Fibroblast of villous mesenchyme (primary cell): Measurements from ENCODE around the gene ACVR1B. TPM values are rescaled to one million over a fixed set of nuclear protein-coding genes. Genes with fewer than 3 reads are reported as not detected.

Source experiments
- DNase-seq: peaks from one replicate; pipeline ENCODE4 v3.0.0-alpha.2; 2010; ENCODE audit warnings: low read depth
- H3K4me3 ChIP-seq: 2 replicates; pipeline ENCODE4 v1.5.1; 2011; ENCODE audit warnings: low read depth, mild to moderate bottlenecking, low read length
- CTCF ChIP-seq: IDR thresholded peaks from 2 replicates; pipeline ENCODE4 v1.5.1; 2012; ENCODE audit warnings: low read depth, mild to moderate bottlenecking, low read length; ENCODE audit not compliant: insufficient read depth
- total RNA-seq: library from RNA; depleted of rRNA; stranded (reverse); fragments of >200 nt; gene quantifications from 2 replicates; pipeline ENCODE4 v1.2.3, GENCODE V29; 2012

The ACVR1B gene
- total RNA-seq, 1 donor = 6.5 TPM

GRCh38 chr12:51907856-51908425 is 43.6 kb upstream of the ACVR1B start:
- no peak for TF ChIP-seq CTCF
- peak overlapping the region; percentile 54 for H3K4me3 ChIP-seq
- DNase-seq = no peak

- no peak for TF ChIP-seq CTCF
- no peak overlapping the region for H3K4me3 ChIP-seq
- DNase-seq = no peak
These were observed 42.5 kb upstream of the ACVR1B start for GRCh38 chr12:51908876-51909592.

GRCh38 chr12:51910168-51910567 is 41.3 kb upstream of the ACVR1B start:
- H3K4me3 ChIP-seq = no peak overlapping the region
- TF ChIP-seq CTCF = no peak
- DNase-seq = no peak

- H3K4me3 ChIP-seq = no peak overlapping the region
- no peak for TF ChIP-seq CTCF
- DNase-seq = no peak
These were observed 40.8 kb upstream of the ACVR1B start for GRCh38 chr12:51910691-51911090.

GRCh38 chr12:51911307-51911706 is 40.2 kb upstream of the ACVR1B start:
- DNase-seq = no peak
- no peak for TF ChIP-seq CTCF
- H3K4me3 ChIP-seq = no peak overlapping the region

GRCh38 chr12:51911788-51912711 is 39.4 kb upstream of the ACVR1B start:
- no peak overlapping the region for H3K4me3 ChIP-seq
- DNase-seq = no peak
- no peak for TF ChIP-seq CTCF
